COLO668 (cell line): ENCODE measurements around the gene AIM2.

ENCODE experiments used
- DNase-seq: peaks from one replicate; lab custom pipeline; 2025; ENCODE audit not compliant: unreplicated experiment; lab: John Stamatoyannopoulos, UW

Gene AIM2

DNA sequence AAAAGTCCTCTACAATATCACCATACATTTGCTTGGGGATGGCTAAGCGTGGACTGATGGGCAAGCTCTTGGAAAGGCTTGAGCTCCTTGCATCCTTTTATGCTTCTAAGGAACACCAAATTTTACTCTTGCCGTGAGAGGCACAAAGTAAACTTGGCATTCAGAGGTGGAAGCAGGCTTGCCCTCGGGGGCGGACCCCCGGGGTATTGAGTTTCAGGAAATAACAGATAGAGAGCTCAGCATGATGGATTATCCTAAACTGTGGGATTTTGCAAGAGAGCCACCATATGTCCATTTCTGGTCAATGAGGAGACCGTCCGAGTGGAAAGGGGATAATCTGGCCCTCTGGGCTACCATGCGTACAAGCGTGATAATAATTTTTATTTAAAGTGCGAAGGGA is 52.8 kb downstream of the AIM2 start:
- no peak for DNase-seq

DNA sequence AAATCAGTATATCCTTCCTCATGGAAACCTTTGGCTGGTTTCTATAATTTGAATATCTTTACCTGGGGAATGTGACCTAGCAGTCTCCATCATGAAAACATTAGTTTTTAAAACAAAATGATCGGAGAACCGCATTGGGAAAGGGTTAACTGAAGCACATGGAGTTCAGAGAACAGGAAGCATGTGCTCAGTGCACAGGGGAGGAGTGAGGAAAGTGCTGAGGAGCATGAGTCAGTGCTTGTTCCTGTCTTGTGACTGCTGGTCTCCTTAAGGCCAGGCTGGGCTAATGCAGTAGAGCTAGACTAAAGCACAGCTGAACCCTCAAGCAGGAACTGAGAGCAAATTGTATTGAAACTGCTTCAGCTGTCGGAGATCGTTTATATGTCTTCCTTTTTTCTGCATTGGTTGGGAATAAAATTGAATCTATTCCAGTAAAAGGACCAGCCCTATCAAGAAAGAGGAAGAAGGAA is 61.1 kb downstream of the AIM2 start:
- no peak for DNase-seq

DNA sequence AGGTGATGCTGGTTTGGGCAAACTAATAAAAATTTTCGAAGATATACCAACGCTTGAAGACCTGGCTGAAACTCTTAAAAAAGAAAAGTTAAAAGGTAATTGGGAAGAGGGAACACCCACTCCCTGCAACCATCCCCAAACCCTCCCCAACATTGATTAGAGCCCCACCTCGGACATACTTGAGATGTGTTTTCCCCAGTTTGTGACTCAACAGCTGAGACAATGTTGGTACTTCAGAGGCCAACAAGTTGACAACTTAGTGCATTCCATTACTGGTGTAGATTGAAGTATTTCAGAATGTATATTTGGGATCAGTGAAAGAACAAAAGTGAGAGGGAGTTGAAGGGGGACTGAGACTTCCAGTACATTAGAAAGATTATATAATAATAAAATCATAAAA is 61.7 kb downstream of the AIM2 start:
- DNase-seq: no peak

DNA sequence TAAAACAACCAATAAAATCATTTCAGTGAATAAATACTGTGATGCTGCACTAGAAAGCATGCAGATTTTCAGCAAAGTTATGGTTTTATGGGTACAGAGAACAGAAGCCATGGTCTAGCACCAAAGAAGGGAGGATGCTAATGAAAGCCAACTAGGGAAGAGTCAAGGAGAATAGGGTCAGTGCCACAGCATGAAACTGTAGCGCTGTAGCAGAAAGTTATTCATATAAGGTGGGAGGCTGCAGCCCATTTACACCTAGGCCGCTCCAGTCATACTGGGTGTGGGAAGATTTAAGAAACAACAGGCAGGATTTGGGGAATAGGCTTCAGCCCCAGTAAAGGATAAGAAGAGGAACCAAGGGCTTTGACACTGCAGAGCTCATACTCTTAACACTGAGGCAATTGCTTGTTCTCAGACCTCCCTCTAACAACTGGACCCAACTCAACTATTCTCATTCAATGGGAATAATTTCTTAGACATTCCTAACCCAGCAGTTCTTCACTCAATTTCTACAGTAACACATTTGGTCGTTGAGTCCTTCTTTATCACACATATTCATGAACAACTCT is 62.5 kb downstream of the AIM2 start:
- DNase-seq: no peak

DNA sequence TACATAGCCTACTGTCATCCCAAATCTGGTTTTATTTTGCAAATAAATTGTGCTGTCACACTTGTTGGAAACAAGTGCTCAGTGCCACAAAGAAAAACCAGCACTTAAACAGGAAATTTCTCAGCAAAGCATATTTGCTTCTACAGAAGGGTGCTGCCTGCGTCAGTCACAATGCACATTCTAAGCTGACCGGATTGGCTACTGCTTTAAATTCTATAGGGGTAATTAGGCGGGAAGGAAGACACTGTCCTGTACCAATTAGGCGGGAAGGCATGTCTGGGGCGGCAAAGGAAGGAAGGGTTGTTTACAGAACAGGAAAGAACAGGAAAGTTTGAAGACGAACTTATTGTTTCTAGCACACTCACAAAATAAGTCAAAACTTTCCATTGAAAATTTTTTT is 64.1 kb downstream of the AIM2 start:
- no peak for DNase-seq
